Lower leg skin (tissue), 4 donors: ENCODE results near the gene KNOP1. TPM values are rescaled to one million over a fixed set of nuclear protein-coding genes. Genes with fewer than 3 reads are reported as not detected.

Experiments
- DNase-seq, 2 donors: peaks; one replicate each; pipeline ENCODE4 v3.0.0-alpha.2; 2019; ENCODE audit warnings: low spot score in 2 of 2
- H3K4me3 ChIP-seq: fragments of 200-600 bp; sonication (generic); 2 replicates; pipeline ENCODE4 v1.5.1; 2017; ENCODE audit warnings: mild to moderate bottlenecking, low read depth; ENCODE audit not compliant: poor library complexity, severe bottlenecking
- POLR2A ChIP-seq, 2 donors: fragments of 450-650 bp; IDR thresholded peaks; one replicate each; pipeline ENCODE4 v1.6.1; 2016 to 2017; ENCODE audit warnings: antibody characterized with exemption in 2 of 2, mild to moderate bottlenecking in 1 of 2, moderate library complexity in 1 of 2
- WGBS, 2 donors: methylation state at CpG; one replicate each; pipeline ENCODE4 v1.1.5; 2018; 5-methylcytosine and 5-hydroxymethylcytosine counted together
- intact Hi-C: fragments of 100-400 bp; cut with DNase I; formaldehyde crosslinking; loops from one replicate; pipeline ENCODE4 v1.15.0; 2023; ENCODE audit warnings: low total_unique reads
- total RNA-seq, 4 donors: library from RNA; depleted of rRNA; stranded (reverse); fragments of >200 nt; gene quantifications; one replicate each; pipeline ENCODE4 v1.1.0, GENCODE V29; 2016
- TF ChIP-seq, protein P1 (sequence below), 3 donors: fragments of 450-650 bp; IDR thresholded peaks; one replicate each; pipeline ENCODE4 v1.5.1; 2016; ENCODE audit warnings: antibody characterized with exemption in 3 of 3, mild to moderate bottlenecking in 3 of 3, moderate library complexity in 2 of 3

Gene KNOP1
- total RNA-seq, 4 donors from 2014 or later, result 12.1 to 22.7 (median 15.0) TPM

DNA sequence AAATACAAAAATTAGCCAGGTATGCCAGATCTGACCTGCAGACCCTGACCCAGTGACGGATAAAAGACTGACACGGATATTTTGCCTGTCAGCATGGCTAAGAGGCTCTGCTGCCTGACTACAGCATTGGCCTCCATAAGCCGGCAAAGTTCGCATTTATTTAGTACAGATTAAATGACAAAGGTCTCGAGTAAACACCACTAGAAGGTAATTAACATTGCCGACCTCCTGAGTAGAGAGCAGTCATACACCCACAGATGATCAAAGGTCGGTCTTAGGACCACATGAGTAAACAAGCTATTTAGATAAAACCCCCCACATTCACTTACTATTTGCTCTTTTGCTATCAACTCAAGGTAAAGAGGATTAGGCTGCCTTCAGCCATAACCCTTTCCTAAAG is 55.7 kb downstream of the KNOP1 start:
- no peak overlapping the region for H3K4me3 ChIP-seq
- no peak for TF ChIP-seq POLR2A (IDR thresholded peaks at IDR 0.05)
- no peak for DNase-seq
- intact Hi-C loops, result no loop called here
- 96 to 97% methylated on average over 7 of the region's 7 CpGs for WGBS, 2 donors

DNA sequence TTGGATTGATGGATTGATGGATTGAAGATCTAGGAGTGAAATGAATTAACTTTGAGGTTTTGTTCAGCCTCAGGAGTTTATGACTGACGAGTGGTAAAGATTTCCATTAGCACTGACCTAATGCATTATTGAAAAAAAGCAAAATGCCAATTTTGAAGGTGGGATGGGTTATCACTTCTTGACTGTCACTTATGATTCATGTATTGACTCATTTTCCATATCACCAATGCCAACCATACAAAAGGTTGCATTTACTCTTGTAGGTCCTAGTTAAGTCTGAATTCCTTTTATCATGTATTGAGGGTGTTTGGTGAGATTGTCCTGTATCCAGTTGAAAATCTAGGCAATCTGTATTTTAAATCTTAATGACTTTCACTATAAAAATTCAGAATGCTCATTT is 57.6 kb downstream of the KNOP1 start:
- DNase-seq, result no peak
- WGBS, 2 donors, result 83 to 84% methylated on average over 1 of the region's 1 CpG
- TF ChIP-seq, protein P1, sequence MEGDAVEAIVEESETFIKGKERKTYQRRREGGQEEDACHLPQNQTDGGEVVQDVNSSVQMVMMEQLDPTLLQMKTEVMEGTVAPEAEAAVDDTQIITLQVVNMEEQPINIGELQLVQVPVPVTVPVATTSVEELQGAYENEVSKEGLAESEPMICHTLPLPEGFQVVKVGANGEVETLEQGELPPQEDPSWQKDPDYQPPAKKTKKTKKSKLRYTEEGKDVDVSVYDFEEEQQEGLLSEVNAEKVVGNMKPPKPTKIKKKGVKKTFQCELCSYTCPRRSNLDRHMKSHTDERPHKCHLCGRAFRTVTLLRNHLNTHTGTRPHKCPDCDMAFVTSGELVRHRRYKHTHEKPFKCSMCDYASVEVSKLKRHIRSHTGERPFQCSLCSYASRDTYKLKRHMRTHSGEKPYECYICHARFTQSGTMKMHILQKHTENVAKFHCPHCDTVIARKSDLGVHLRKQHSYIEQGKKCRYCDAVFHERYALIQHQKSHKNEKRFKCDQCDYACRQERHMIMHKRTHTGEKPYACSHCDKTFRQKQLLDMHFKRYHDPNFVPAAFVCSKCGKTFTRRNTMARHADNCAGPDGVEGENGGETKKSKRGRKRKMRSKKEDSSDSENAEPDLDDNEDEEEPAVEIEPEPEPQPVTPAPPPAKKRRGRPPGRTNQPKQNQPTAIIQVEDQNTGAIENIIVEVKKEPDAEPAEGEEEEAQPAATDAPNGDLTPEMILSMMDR (IDR thresholded peaks at IDR 0.05), result no peak
- no peak for TF ChIP-seq POLR2A (IDR thresholded peaks at IDR 0.05)
- H3K4me3 ChIP-seq, result no peak overlapping the region
- intact Hi-C loops, result no loop called here

- no peak for DNase-seq
- no peak overlapping the region for H3K4me3 ChIP-seq
- WGBS, 2 donors, result 93 to 97% methylated on average over 1 of the region's 1 CpG
- no peak for TF ChIP-seq POLR2A (IDR thresholded peaks at IDR 0.05)
- TF ChIP-seq, protein P1 (IDR thresholded peaks at IDR 0.05), result no peak
- intact Hi-C loops, result no loop called here
These were observed 58.5 kb downstream of the KNOP1 start for GRCh38 chr16:19659554-19659953.

DNA sequence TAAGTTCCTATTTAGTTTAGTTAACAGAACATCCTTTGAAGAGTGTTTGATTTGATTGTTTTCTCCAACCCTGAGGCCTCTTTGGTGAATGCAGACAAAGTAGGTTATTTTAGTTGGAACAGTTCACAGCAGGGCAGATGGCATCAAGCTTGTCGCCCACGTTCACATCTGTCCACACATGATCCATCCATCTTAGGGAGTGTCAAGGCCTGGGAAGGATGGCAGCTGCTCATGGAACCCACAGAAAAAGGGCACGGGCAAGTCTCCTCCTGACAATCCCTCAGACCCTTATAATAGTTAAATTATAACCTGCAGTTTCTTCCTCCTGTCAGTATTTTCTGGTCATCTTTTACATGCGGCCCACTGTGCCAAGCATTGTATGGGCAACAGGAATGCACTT is 60.2 kb downstream of the KNOP1 start:
- intact Hi-C loops, result no loop called here
- no peak for DNase-seq
- TF ChIP-seq POLR2A (IDR thresholded peaks at IDR 0.05), result no peak
- no peak overlapping the region for H3K4me3 ChIP-seq
- WGBS, 2 donors, result 82 to 86% methylated on average over 4 of the region's 4 CpGs

DNA sequence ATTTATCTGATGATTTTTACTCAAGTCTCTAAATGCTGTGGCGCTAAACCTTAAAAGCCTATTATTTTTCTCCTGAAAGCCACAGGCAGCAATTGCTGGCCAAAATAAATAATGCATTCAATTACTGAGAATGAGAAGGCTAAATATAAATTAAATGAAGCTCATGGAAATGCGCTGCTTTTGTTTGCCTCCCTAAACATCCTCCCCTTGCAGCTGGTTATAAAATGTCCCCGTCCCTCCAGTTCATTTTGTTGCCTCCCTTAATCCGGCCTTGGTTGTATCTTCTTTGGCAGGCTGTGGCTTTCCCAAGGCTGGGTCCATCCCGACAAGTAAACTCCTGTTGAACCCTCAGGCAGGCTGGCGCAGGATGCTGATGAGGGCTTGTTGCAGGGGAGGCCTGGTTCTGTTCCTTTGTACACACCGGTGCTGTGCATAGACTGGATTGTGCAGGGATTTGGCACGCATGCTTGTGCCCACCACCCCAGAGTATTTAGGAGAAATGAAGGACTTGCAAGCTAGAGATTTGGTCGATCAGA is 62.7 kb downstream of the KNOP1 start:
- no peak overlapping the region for H3K4me3 ChIP-seq
- TF ChIP-seq, protein P1 (IDR thresholded peaks at IDR 0.05), result no peak
- TF ChIP-seq POLR2A (IDR thresholded peaks at IDR 0.05), result no peak
- intact Hi-C loops, result no loop called here
- no peak for DNase-seq
- 72 to 84% methylated on average over 9 of the region's 9 CpGs for WGBS, 2 donors

DNA sequence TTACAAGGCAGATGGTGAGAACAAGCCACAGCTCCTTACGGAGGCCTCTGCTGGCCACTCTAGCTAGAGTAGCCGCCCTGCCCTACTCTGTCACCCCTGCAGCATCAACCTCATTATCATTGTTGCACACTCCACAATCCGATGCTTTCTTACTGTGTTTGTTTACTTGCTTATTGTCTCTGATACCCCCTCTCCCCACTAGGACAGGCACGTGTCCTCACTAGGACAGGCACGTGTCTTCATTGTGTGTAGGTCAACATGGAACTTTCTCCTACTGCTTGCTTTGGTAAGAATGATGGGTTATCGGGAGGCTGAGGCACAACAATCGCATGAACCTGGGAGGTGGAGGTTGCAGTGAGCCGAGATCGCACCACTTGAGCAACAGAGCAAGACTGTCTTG is 63.9 kb downstream of the KNOP1 start:
- TF ChIP-seq, protein P1 (IDR thresholded peaks at IDR 0.05), result no peak
- TF ChIP-seq POLR2A (IDR thresholded peaks at IDR 0.05), result no peak
- intact Hi-C loops, result no loop called here
- no peak overlapping the region for H3K4me3 ChIP-seq
- WGBS, 2 donors, result 91 to 94% methylated on average over 9 of the region's 9 CpGs
- DNase-seq, result no peak

Other genes with a start within 250 kb of the KNOP1 start
- gene GDE1, start 196.1 kb downstream of the KNOP1 start, total RNA-seq, result 10 to 100 TPM; 41.7 to 65.0 (median 58.6) TPM
- 1 to 10 TPM; 6.6 to 8.6 (median 7.5) TPM for gene CCP110, start 194.3 kb downstream of the KNOP1 start, total RNA-seq
- 10 to 100 TPM; 14.5 to 24.2 (median 17.0) TPM for gene VPS35L, start 162.5 kb downstream of the KNOP1 start, total RNA-seq
- gene IQCK, start within 50 bp of the KNOP1 start, total RNA-seq, result 10 to 100 TPM in 2 of 4 donors, 1 to 10 TPM in 2; 6.9 to 20.7 (median 10.9) TPM
- gene GPRC5B, start 166.6 kb upstream of the KNOP1 start, total RNA-seq, result 10 to 100 TPM in 2 of 4 donors, 1 to 10 TPM in 2; 5.0 to 16.6 (median 9.5) TPM